GM12872 (cell line): ENCODE results near the gene FRMD4A.

Experiments
- TF ChIP-seq, protein P1 (sequence below): IDR thresholded peaks from 3 replicates; pipeline ENCODE4 v1.5.1; 2011; ENCODE audit warnings: low read depth, mild to moderate bottlenecking, low read length, moderate library complexity; ENCODE audit not compliant: insufficient read depth

The FRMD4A gene

GRCh38 chr10:13604357-13605040 lies 726.2 kb downstream of the FRMD4A start:
- TF ChIP-seq, protein P1, sequence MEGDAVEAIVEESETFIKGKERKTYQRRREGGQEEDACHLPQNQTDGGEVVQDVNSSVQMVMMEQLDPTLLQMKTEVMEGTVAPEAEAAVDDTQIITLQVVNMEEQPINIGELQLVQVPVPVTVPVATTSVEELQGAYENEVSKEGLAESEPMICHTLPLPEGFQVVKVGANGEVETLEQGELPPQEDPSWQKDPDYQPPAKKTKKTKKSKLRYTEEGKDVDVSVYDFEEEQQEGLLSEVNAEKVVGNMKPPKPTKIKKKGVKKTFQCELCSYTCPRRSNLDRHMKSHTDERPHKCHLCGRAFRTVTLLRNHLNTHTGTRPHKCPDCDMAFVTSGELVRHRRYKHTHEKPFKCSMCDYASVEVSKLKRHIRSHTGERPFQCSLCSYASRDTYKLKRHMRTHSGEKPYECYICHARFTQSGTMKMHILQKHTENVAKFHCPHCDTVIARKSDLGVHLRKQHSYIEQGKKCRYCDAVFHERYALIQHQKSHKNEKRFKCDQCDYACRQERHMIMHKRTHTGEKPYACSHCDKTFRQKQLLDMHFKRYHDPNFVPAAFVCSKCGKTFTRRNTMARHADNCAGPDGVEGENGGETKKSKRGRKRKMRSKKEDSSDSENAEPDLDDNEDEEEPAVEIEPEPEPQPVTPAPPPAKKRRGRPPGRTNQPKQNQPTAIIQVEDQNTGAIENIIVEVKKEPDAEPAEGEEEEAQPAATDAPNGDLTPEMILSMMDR = no peak

DNA sequence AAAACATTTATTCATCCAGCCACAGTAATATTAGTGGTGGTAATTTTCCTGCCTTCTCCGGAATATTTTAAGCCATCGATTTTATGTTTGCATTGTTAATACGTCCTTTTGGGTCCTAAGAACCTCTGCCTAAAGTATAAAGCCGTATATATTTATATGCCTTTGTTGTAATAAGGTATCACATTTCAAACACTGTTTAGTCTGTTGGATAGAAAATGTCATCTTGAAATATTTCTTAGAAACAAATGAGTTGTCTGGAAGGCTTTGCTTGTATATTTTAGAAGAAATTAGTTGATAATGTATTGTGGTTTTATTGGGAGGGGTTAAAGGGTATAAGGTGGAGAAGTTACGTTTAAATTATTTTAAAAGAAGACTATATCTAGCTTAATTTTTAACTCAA lies 732.8 kb downstream of the FRMD4A start:
- TF ChIP-seq, protein P1 = no peak

DNA sequence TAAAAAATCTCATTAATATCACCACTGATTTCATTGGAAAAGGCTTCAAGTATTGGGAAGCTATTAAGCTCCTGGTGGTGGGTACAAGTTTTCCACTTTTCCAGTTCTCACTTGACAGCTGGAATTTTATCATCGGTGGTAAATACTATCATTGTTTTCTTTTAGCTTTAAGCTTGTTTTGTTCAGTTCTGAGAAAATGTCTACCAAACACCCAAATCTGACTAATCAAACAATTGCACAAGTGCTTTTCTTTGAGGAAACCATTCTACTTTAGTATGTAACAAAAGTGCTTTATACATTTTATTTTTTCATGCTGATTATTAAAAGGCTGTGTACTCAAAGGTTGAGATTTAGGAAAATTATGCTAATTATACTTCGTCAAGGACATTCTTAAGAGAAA lies 736.1 kb downstream of the FRMD4A start:
- TF ChIP-seq, protein P1 = no peak
